Upper lobe of right lung (tissue), 1 donor: ENCODE data around the gene EFEMP2. TPM values are rescaled to one million over a fixed set of nuclear protein-coding genes. Genes with fewer than 3 reads are reported as not detected.

Experiments
- ATAC-seq: fragments of 200-7000 bp; cut with Tn5 transposase; one replicate; pipeline ENCODE4 v1.9.1; 2020; ENCODE audit warnings: mild to moderate bottlenecking, moderate library complexity
- DNase-seq: peaks from one replicate; pipeline ENCODE4 v3.0.0-alpha.2; 2020
- H3K27ac ChIP-seq: fragments of 200-600 bp; one replicate; pipeline ENCODE4 v1.8.0; 2022
- H3K27me3 ChIP-seq: fragments of 200-600 bp; one replicate; pipeline ENCODE4 v1.8.0; 2022; ENCODE audit warnings: mild to moderate bottlenecking
- H3K36me3 ChIP-seq: fragments of 200-600 bp; one replicate; pipeline ENCODE4 v1.8.0; 2022
- H3K4me1 ChIP-seq: fragments of 200-600 bp; one replicate; pipeline ENCODE4 v1.8.0; 2022
- H3K4me3 ChIP-seq: fragments of 200-600 bp; one replicate; pipeline ENCODE4 v1.8.0; 2022; ENCODE audit warnings: mild to moderate bottlenecking
- H3K9me3 ChIP-seq: fragments of 200-600 bp; one replicate; pipeline ENCODE4 v1.8.0; 2022
- CTCF ChIP-seq: fragments of 200-600 bp; IDR thresholded peaks from one replicate; pipeline ENCODE4 v1.8.0; 2022; ENCODE audit warnings: antibody characterized with exemption
- intact Hi-C: fragments of 100-400 bp; cut with DNase I; formaldehyde crosslinking; loops from one replicate; pipeline ENCODE4 v1.11.0; 2022
- total RNA-seq: library from RNA; stranded (reverse); fragmentation: NEBNext Ultra II Directional; extraction: Animal tissue kit (Norgen Biotek cat#: 25700); gene quantifications from one replicate; pipeline ENCODE4 v1.2.1, GENCODE V29; 2021
- donor health status: DM: no; HTN: yes; CAD: no; lungs with severe emphysema.

The EFEMP2 gene
- total RNA-seq, 1 donor from 2014 or later: 62.0 TPM

DNA sequence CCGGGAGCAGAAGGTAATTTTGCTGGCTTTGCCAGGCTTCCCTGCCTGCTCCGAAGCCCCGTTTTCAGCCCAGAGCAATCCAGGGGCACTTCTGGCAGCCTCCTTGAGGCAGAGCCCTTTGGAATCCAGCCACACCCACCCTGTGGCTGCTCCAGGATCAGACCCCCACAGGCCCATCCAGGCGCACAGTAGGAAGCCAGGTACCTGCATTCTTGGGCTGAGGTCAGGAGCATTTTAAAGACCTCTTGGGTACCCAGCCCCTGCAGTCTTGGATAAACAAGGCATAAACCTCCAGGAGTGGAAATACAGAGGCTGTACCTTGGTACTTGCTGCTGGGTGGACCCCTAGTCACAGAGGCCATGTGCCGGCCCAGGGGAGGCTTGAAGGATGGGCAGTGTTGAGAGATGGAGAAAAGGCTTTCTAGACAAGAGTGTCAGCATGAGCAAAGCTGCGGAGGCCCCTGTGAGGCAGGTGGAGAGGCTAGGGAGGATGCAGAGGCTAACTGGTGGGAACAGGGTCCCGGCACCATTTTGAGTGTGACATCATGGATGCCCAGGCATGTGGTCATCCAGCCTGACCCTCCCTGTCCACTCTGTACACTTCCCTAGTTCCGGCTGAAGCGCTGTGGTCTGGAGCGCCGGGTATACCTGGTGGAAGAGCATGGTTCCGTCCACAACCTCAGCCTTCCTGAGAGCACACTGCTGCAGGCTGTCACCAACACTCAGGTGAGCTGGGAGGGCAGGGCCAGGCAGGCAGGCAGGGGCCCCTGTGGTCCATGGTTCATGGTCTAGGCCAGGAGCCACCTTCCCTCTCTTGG is 8.5 kb downstream of the EFEMP2 start:
- no peaks in the 10 kb centered on the region for H3K27me3 ChIP-seq
- no peak overlapping the region for H3K27ac ChIP-seq
- peaks cover 18% of the 10 kb centered on the region for H3K4me1 ChIP-seq
- DNase-seq (peak; percentile 54), ATAC-seq (no peak)
- peaks cover 65% of the 10 kb centered on the region for H3K36me3 ChIP-seq
- no peak for TF ChIP-seq CTCF
- no peak overlapping the region for H3K4me3 ChIP-seq
- H3K9me3 ChIP-seq: no peaks in the 10 kb centered on the region
- intact Hi-C loops: no loop called here

GRCh38 chr11:65862941-65863888 is 9.4 kb downstream of the EFEMP2 start:
- Histone ChIP-seq H3K27me3 (no peaks in the 10 kb centered on the region), H3K4me3 (no peak overlapping the region), H3K4me1 (peaks cover 23% of the 10 kb centered on the region), H3K36me3 (peaks cover 65% of the 10 kb centered on the region), H3K27ac (no peak overlapping the region), H3K9me3 (no peaks in the 10 kb centered on the region)
- DNase-seq (peak; percentile 60), ATAC-seq (no peak)
- no peak for TF ChIP-seq CTCF
- intact Hi-C loops: no loop called here

DNA sequence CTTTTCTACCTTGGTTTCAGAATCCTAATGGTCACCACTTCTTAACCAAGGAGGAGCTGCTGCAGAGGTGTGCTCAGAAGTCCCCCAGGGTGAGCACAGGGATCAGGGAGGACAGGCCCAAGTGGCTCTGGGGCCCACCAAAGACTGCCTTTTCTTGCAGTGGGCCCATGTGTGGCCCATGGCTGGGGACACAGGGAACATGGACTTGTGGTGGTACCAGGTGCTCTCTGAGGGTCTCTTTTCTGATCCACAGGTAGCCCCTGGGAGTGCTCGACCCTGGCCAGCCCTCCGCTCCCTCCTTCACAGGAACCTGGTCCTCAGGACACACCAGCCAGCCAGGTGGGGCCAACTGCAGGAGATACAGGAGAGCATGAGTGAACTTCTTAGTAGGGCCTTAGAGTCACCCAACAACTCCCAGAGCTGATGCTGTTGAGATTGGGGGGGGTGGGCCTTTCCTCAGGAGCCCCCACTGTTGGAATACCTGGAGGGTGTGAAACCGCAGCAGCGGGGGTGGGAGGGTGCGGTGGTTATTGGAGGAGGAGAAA is 10.3 kb downstream of the EFEMP2 start:
- H3K27ac ChIP-seq: no peak overlapping the region
- no peak for TF ChIP-seq CTCF
- peaks cover 56% of the 10 kb centered on the region for H3K36me3 ChIP-seq
- H3K27me3 ChIP-seq: no peaks in the 10 kb centered on the region
- H3K9me3 ChIP-seq: no peaks in the 10 kb centered on the region
- H3K4me3 ChIP-seq: no peak overlapping the region
- DNase-seq (peak; percentile 63), ATAC-seq (no peak)
- peaks cover 23% of the 10 kb centered on the region for H3K4me1 ChIP-seq
- intact Hi-C loops: no loop called here

GRCh38 chr11:65861533-65862183 is 10.9 kb downstream of the EFEMP2 start:
- H3K27me3 ChIP-seq: no peaks in the 10 kb centered on the region
- no peak for DNase-seq
- H3K27ac ChIP-seq: peak overlapping the region; percentile 97
- H3K4me1 ChIP-seq: peaks cover 23% of the 10 kb centered on the region
- H3K36me3 ChIP-seq: peaks cover 50% of the 10 kb centered on the region
- H3K4me3 ChIP-seq: peak overlapping the region; percentile 98
- no peak for ATAC-seq
- H3K9me3 ChIP-seq: no peaks in the 10 kb centered on the region
- intact Hi-C loops: no loop called here
- TF ChIP-seq CTCF: no peak

GRCh38 chr11:65861165-65861505 is 11.5 kb downstream of the EFEMP2 start:
- peaks cover 47% of the 10 kb centered on the region for H3K36me3 ChIP-seq
- no peak for TF ChIP-seq CTCF
- DNase-seq: no peak

More at GRCh38 chr11:65861165-65861505, 11.5 kb downstream of the EFEMP2 start:
- no peak for ATAC-seq
- Histone ChIP-seq H3K27ac (peak overlapping the region; percentile 97), H3K4me1 (peaks cover 27% of the 10 kb centered on the region), H3K27me3 (no peaks in the 10 kb centered on the region), H3K4me3 (peak overlapping the region; percentile 98), H3K9me3 (no peaks in the 10 kb centered on the region)
- intact Hi-C loops: no loop called here
